Stimulated activated CD4-positive, alpha-beta T cell treated with anti-CD3 and anti-CD28 coated beads, Interleukin-2, amount 100 ng/mL, for 24 hours (primary cell): ENCODE measurements around the gene MYLK.
A peak's percentile ranks its signal among the peaks of the same experiment; 100 is the strongest.
"Not testable (repeated sequence)": the region's sequence is repeated elsewhere in the genome, so short reads cannot be mapped to it uniquely, and the experiment has no call there.

ENCODE experiments used
- DNase-seq, 2 donors: peaks; one replicate each; pipeline ENCODE4 v3.0.0-alpha.2; 2020

MYLK gene

DNA sequence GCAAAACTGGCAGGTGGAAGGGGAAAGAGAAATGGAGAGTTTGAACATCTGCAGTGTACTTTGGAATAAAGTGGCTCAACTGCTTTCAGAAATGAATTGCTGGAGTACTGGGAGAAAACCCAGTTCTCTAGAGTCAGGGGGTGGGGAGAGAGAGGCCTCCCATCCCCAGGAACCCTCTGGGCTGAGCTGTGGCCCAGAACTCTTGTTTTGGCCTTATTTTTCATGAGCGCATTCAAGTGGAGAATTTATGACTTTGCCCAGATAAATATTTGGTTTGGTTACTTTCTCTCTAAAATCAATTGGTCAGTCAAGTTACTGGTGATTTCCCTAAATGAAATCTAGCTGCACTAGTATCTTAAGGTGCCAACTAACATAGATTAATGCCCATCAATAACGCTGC is 270.6 kb downstream of the MYLK start:
- no peak for DNase-seq

GRCh38 chr3:123611674-123612073 is 272.5 kb downstream of the MYLK start:
- DNase-seq, result not testable (repeated sequence)

DNA sequence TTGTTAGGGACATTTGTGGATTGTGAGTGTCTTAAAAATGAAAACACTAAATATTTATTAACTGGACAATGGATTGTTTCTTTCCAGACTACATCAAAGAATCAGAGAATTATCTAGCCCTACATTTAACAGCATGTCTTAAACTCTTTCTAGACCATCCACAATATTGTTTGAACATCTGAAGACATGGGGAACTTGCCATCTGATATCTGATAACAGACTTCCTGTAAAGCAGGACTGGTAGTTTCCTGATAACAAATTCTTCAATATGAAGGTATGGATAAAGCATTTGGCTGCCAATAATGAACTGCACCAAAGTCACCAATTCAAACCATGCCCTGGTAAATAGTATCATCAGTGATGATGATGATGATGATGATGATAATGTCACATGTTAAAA is 273.1 kb downstream of the MYLK start:
- no peak for DNase-seq

DNA sequence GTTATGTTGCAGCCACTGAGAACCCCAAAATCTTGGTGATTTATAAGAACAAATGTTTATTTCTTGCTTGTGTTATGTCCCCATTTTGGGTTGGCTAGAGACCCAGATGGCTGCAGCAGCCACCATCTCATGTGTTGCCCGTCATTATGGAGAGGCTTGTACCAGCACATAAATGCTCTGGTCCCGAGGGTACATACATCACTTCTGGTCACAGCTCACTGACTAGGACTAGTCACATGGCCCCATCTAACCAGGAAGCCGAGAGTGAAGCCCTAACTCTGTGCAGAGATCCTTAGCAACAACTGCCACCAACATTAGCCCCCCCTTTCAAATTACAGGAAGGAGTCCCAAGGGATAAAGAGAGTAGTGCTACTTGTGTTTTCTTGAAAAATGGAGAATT is 273.8 kb downstream of the MYLK start:
- no peak for DNase-seq

DNA sequence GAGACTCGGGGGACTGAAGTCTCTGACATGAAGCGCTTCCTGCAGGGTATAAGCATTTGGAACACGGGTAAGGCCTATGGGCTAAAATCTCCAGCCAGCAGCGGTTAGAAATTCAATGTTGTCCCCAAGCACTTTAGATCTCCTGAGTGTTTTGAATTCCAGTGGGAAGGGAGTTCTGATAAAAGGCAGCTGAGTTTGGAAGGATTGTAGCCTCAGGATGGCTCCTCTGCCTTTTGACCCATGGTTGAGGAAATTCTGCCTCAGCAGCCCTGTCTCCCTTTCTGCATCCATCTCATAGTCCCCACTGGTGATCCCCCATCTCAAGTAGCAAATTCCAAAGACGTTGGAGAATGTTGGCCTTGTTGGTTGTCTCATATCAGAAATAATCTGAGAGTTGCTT is 275.1 kb downstream of the MYLK start:
- no peak for DNase-seq

GRCh38 chr3:123608263-123608937 is 275.7 kb downstream of the MYLK start:
- no peak for DNase-seq

DNA sequence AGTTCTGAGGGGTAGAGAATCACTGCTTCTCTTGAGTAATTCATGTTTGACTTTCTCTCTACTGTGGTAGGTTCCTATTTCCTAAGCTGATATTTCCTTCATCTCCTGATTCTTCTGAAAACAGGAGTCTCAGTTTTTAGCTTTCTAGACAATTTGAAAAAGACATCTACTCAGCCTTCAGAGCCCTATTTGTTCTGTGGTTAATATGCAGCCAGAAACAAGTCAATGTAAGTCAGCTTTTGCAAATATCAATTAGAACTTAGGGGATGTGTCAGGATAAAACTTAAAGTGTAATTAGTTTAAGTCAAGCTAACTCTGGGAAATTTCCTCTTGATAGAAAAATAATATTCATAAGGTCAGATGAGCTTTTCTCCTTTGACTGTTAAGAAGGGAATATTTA is 277.6 kb downstream of the MYLK start:
- DNase-seq, result no peak

GRCh38 chr3:123605789-123606234 is 278.3 kb downstream of the MYLK start:
- DNase-seq, result no peak

GRCh38 chr3:123603153-123603552 is 281.0 kb downstream of the MYLK start:
- not testable (repeated sequence) for DNase-seq

DNA sequence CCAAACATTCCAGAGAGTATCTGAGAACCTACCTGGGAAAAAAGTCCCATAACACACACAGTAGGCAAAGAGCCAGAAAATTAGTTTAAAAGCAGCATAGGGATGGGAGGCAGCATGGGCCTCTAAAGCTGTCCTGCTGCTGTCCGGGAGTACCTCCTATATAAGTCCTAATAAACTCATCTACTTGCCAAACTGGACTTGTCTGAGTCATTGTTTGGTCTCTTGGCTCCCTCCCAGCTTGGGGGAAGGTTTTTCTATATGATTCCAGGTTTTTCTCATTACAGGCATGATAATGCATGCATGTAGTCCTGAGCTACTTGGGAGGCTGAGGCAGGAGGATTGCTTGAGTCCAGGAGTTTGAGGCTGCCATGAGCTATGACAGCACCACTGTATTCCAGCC is 281.8 kb downstream of the MYLK start:
- DNase-seq, result no peak

- DNase-seq, result not testable (repeated sequence)
Observed at GRCh38 chr3:123600863-123601262, 283.3 kb downstream of the MYLK start.

- DNase-seq, result no peak
Observed at GRCh38 chr3:123597561-123597960, 286.6 kb downstream of the MYLK start.

DNA sequence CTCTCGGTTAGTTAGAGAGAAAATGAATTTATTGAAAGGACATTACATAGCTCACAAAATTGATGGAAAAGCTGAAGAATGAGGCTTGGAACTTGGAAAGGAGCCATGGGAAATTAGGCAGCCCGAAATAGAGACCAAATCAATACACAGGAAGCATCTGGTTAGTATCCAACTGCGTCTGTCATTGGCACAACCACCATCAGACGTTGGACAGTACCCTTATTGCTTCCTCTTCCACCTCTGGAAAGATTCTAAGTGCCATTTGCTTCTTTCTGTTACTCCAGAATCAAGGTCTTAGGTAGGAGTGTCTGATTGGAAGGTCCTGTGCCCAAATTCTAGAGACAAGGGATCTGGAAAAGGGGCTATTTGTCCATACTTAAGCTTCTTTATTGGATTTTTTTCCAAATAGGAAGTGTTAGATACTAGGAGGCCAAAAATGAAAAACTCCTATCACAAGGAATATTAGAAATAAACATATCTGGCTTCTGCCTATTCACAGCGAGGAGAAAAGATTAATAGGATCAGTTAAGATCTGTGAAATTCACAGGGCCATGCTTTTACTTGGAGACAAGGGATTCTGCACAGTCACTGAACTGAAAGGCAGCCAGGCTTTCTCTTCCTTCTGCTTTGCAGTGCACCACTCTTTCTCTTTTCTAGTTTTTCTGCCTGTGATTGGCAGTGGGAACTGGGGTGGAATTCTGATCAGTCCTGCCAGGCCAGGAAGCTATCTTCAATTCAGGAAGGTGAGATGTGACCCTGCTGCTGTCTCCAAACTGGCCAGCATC is 288.5 kb downstream of the MYLK start:
- DNase-seq, result no peak

GRCh38 chr3:123593381-123593780 is 290.8 kb downstream of the MYLK start:
- no peak for DNase-seq

DNA sequence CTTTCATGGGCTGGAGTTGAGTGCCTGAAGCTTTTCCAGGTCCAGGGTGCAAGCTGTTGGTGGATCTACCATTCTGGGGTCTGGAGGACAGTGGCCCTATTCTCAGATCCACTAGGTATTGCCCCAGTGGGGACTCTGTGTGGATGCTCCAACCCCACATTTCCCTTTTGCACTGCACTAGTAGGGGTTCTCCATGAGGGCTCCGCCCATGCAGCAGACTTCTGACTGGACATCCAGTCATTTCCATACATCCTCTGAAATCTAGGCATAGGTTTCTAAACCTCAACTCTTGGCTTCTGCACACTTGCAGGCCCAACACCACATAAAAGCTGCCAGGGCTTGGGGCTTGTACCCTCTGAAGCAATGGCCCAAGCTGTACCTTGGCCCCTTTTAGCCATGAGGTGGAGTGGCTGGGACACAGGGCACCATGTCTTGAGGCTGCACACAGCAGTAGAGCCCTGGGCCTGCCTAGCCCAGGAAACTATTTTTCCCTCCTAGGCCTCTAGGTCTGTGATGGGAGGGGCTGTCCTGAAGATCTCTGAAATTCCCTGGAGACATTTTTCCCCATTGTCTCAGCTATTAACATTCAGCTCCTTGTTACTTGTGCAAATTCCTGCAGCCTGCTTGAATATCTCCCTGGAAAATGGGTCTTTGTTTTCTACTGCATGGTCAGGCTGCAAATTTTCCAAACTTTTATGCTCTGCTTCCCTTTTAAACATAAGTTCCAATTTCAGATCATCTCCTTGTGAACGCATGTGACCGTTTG is 293.3 kb downstream of the MYLK start:
- DNase-seq, result no peak

GRCh38 chr3:123587401-123587800 is 296.7 kb downstream of the MYLK start:
- no peak for DNase-seq

DNA sequence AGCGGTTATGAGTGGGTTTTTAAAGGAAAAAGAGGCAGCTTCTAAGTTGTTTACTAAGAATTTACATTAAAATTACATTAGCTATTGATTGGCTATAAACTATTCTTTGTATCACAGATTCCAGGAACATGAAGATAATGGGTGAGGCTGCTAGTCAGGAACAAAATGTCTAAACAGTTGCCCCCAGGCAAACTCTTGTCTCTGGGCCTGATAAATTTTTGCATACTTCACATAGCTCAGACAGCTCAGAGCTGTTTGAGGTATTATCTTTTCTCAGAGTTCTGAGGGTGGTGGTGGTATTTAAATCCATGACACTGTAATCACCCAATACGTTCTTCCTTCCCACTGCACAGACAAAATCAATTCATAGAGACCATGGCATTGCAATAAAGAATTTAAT is 297.2 kb downstream of the MYLK start:
- no peak for DNase-seq

DNA sequence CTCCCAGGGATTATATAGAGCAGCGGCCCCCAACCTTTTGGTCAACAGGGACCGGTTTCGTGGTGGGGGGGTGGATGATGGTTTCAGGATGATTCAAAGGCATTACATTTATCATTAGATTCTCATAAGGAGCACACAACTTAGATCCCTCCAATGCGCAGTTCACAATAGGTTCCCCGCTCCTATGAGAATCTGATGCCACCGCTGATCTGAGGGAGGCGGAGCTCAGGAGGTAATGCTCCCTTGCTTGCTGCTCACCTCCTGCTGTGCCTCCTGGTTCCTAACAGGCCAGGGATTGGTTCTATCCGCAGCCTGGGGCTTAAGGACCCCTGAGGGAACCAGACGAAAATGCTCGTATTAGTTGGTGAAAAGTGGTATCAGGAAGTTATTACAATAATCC is 298.0 kb downstream of the MYLK start:
- DNase-seq, result peak; percentile 53 to 55

GRCh38 chr3:123584988-123585937 is 298.9 kb downstream of the MYLK start, which contains the start of gene HACD2:
Gene HACD2, minus strand, starts transcription at chr3:123585053. Its CDS starts 26 bp downstream, at chr3:123585027.
- DNase-seq, result peak; percentile 94 to 97

DNA sequence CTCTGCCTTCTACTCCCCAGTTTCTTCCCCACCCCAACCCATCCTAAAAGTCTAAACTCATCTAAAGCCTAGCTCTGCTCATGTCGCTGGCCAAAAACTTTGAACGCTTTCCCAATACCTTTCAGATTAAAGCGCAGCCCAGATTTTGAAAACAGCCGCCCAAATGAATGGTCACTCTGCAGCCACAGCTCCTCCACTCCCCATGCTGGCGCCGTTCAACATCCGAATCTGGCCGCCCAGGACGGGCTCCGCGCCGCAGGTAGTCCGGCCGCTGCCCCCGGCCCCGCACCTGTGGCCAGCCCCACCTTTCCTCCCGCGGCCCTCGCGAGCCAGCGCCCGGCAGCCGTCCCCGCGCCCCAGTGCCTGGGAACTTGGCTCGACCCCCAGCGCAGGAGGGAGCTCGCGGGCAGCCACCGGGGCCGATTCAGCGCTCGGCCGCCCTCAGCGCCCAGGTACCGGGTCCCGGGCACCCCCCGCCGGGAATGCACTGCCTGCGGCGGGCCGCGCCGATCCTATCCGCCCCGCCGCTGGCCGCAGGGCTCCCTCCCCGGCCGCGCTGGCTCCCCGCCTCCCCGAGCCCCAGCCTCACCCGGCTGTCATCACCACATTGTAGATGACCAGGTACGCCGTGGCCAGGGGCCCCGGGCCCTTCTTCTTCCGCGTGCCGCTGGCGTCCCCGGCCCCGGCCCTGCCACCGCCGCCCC is 299.7 kb downstream of the MYLK start:
- DNase-seq, result no peak

GRCh38 chr3:123583561-123583960 is 300.6 kb downstream of the MYLK start:
- no peak for DNase-seq

DNA sequence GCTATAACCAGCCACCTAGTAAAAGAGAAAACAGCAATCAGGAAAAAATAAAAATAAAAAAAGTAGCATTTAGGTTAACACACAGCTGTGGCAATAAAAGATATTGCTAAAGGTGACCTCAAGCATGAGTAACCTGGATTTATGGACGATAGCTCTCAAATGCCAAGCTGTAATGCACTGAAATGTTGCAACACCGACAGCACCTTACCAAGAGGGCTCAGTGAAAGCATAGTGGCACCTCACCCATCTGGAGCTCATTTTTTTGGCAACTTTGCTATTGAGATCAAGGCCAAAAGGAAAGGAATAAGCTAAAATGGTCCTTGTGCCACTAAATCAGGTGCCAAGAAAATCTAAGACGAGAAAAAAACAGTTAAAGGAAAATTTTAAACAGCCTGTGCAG is 301.8 kb downstream of the MYLK start:
- DNase-seq, result no peak
